GM12892 (cell line): ENCODE results near the gene MAP3K2.

Experiments used
- DNase-seq: peaks from one replicate; pipeline ENCODE4 v3.0.0; 2011; ENCODE audit not compliant: insufficient read length
- FAIRE-seq: peaks from 2 replicates; lab custom pipeline; 2011; peaks lifted over from hg19 to GRCh38; lab: Jason Lieb, UNC
- POLR2A ChIP-seq: IDR thresholded peaks from 2 replicates; pipeline ENCODE4 v1.6.1; 2011; ENCODE audit warnings: low read depth, low read length, control low read depth
- POLR2AphosphoS5 ChIP-seq: IDR thresholded peaks from 2 replicates; pipeline ENCODE4 v1.6.1; 2011; ENCODE audit warnings: low read depth, low read length, control low read depth
- TAF1 ChIP-seq: IDR thresholded peaks from 2 replicates; pipeline ENCODE4 v1.6.1; 2011; ENCODE audit warnings: low read depth, mild to moderate bottlenecking, control low read depth, low read length, borderline replicate concordance

The MAP3K2 gene

DNA sequence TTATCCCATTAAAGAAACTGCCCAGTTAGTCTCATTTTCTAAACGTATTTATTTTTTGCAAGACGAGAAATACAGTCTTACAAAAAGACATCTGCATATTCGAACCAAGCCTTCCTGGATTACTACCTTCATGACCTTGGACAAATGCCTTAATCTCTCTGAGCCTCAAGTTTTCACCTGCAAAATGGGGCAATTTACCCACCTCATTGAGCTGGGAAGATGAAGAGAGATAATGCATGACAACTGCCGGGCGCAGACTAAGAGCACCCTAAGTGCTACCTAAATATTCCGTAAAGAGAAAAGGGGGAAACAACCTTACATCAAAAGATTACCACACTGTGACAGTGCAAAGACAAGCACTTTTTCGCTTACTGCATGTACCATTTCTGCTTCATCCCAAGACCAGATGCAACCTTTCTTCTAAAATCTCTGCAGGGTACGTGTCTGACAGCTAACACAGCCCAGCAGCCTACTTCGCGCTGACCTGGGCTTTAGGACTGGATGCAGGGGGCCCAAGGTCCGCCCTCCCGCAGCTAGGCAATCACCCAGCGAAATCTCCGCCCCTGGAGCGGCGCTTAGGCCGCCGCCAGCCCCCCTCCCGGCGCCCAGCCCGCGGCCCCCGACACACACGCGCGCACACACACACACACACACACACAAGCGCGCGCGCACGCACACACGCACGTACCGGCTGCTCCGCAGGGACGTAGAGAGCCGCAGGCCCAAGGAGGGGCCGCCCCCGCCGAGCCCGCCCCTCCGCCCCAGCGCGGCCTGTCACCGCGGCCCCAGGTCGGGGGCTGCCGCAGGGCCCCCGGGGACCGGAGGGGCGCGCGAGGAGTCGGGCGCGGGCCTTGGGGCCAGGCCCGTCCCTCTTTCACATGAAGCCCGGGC lies 766 bp downstream of the MAP3K2 start:
- TF ChIP-seq POLR2AphosphoS5 (no peak), POLR2A (no peak), TAF1 (no peak)
- peak; percentile 60 for DNase-seq
- FAIRE-seq: peak; percentile 83

DNA sequence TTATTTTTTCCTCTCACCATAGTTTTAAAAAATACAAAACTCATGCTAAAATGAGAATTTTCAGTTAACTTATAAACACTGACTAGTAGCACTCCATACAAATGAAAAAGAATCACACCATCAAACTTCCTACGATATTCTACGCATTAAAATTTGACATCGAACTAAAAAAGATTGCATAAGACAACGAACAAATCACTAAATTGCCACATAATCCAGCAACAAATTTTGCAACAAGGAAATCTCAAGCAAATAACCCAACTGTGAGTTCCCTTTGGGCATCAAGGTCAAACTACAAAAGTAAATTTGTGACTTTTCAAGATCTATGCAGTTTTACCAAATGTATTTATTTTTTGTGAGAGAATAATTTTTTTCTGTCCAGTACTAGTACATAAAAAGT lies 1.5 kb downstream of the MAP3K2 start:
- TF ChIP-seq TAF1: no peak
- no peak for TF ChIP-seq POLR2AphosphoS5
- no peak for TF ChIP-seq POLR2A
- FAIRE-seq (no peak), DNase-seq (no peak)

DNA sequence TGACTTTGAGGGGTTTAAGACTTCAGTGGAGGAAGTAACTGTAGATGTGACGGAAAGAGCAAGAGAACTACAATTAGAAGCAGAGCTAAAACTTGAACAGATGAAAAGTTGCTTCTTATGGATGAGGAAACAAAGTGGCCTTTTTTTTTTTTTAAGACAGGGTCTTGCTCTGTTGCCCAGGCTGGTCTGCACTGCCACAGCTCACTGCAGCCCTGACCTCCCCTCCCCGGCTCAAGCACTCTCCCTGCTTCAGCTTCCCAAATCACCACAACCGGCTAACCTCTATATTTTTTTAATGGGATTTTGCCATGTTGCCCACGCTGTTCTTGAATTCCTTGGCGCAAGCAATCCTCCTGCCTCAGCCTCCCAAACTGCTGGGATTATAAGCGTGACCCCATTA lies 3.2 kb downstream of the MAP3K2 start:
- FAIRE-seq (no peak), DNase-seq (no peak)
- TF ChIP-seq POLR2A: no peak
- TF ChIP-seq TAF1: no peak
- no peak for TF ChIP-seq POLR2AphosphoS5

GRCh38 chr2:127382831-127383230 lies 4.9 kb downstream of the MAP3K2 start:
- no peak for TF ChIP-seq TAF1
- TF ChIP-seq POLR2A: no peak
- TF ChIP-seq POLR2AphosphoS5: no peak
- no peak for DNase-seq
- no peak for FAIRE-seq

DNA sequence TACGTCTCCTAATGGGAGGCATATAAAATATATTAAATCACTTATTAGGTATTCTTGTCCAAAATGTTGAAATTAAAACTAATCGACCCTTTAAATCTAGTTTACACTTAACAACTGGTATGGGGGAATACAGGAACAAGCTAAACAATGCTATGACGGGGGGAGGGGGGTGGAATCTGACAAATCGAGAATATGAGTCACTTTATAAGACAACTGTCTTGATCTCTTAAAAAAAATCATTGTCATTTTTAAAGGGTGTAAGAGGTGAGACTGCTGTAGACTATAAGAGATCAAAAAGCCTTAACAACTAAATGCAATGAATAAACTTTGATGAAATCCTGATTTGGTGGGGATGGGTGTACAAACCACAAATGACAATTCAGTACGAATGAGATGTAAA lies 6.0 kb downstream of the MAP3K2 start:
- no peak for DNase-seq
- FAIRE-seq: no peak
- TF ChIP-seq POLR2A (no peak), TAF1 (no peak), POLR2AphosphoS5 (no peak)

DNA sequence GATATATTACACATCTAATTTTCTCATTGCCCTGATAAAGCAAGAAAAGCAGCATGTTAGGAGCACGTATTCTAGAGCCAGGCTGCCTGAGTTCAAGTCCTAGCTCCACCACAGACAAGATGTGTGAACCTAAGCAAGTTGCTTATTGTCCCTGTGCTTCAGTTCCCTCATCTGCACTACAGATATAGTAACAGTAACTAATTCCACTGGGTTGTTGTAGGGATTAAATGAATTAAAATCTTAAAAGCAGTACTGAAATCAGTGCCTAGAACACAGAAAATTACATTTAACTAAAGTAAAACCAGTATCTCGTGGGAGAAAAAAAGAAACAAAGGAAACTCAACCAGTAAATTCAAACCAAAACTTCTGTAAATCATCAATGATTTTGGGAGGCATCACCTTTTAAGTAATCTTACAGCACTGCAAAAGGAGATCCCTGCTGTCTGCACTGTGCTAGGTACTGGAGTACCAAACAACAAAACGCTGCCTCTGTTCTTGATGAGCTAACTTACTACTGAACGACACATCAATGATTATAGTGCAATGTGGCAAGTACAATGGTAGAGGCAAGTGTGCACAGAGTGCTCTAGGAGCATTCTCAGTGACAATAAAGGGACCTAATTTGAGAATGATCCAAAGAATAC lies 7.9 kb downstream of the MAP3K2 start:
- FAIRE-seq: peak; percentile 57
- TF ChIP-seq TAF1 (no peak), POLR2A (no peak), POLR2AphosphoS5 (no peak)
- DNase-seq: no peak

DNA sequence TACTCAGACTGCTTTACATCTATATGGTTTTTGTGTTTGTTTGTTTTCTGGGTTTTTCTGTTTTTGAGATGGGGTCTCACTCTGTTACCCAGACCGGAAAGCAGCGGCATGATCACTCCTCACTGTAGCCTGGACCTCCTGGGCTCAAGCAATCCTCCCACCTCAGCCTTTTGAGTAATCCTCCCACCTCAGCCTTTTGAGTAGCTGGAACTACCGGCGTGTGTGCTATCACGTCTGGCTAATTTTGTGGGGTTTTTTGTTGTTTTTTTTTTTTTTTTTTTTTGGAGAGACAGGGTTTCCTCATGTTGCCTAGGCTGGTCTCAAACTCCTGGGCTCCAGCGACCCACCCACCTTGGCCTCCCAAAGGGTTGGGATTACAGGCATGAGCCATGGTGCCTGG lies 9.1 kb downstream of the MAP3K2 start:
- TF ChIP-seq POLR2AphosphoS5: no peak
- no peak for TF ChIP-seq POLR2A
- TF ChIP-seq TAF1: no peak
- FAIRE-seq: peak; percentile 14
- DNase-seq: no peak

GRCh38 chr2:127377262-127377661 lies 10.5 kb downstream of the MAP3K2 start:
- FAIRE-seq: no peak
- no peak for TF ChIP-seq POLR2A
- TF ChIP-seq TAF1: no peak
- no peak for TF ChIP-seq POLR2AphosphoS5
- DNase-seq: no peak

DNA sequence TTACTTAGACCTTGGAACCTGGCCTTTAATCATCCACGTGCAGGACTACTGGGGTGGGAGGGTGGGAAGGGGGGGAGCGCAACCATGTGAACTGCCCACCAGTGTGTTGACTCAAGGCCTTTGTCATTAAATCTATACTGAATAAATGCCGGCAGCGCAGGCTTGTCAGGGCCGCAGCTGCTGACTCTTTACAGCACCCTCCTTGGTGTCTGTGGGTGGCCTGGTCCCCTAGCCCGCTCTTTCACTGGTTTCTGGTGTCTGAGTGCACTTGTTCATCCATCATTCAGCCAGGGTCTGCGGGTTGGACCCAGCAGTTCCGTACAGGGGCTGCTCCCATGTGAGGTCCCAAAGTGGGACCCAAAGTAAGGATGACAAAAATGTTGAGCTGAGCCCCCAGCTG lies 11.5 kb downstream of the MAP3K2 start:
- TF ChIP-seq TAF1: no peak
- FAIRE-seq (no peak), DNase-seq (no peak)

DNA sequence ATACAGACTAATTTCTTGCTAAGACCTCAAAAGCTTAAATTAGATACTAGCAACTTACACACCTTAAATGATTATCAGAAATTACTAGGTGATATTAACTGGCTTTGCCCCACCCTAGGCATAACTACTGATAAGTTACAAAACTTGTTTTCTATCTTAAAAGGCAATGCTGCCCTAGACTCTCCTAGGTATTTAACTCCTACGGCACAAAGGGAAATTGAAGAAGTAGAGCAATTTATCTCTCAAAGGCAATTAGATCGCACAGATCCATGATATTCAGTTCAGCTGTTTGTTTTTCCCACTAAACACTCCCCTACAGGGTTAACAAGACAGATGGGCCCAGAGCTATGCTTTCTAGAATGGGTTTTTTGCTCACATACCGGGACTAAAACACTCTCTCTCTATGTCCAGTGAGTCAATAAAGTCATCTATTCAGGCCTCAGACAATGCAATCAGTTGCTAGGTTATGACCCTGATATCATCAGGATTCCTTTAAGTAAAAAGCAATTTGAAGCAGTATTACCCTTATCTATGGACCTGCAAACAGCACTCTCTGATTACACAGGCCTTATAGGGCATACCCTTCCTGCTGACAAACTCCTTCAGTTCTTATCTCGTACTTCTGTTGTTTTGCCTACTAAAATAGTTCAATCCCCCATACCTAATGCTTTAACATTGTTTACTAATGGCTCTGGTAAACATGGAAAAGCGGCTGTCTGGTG lies 14.3 kb downstream of the MAP3K2 start:
- FAIRE-seq: no peak
- TF ChIP-seq POLR2A (no peak), TAF1 (no peak), POLR2AphosphoS5 (no peak)
- no peak for DNase-seq

DNA sequence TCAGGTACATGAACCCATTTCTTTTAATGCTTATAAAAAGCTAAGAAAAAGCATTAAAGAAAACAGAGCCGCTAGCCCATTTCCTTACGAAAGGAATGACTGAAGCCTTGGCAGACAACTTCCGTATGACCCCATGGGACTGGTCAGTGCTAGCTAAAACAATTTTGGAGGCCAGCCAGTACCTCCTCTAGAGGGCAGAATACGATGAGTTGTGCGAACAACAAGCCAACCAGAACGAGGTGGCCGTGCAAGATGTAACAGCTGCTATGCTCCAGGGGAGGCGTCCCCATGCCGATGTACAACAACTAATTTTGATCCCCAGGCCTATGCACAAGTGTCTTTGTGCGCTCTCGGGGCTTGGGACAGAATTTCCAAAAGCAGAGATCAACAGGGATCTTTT lies 16.7 kb downstream of the MAP3K2 start:
- FAIRE-seq: no peak
- TF ChIP-seq POLR2AphosphoS5: no peak
- TF ChIP-seq POLR2A: no peak
- no peak for TF ChIP-seq TAF1
- DNase-seq: no peak

DNA sequence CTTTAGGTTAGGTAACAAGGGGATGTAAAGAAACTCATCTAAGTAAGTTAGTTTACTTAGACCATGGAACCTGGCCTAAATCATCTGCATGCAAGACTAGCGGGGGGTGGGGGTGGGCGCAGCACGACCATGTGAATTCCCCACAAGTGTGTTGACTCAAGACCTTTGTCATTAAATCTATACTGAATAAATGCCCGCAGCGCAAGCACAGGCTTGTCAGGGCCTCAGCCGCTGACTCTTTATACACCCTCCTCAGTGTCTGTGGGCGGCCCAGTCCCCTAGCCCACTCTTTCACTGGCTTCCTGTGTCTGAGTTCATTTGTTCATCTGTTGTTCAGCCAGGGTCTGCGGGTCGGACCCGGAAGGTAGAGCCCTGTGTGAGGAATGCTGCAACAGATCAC lies 17.8 kb downstream of the MAP3K2 start:
- FAIRE-seq (no peak), DNase-seq (no peak)
- TF ChIP-seq POLR2A (no peak), TAF1 (no peak), POLR2AphosphoS5 (no peak)
